IMR-90 (cell line): Measurements from ENCODE around the gene SPATA16. TPM values are rescaled to one million over a fixed set of nuclear protein-coding genes. Genes with fewer than 3 reads are reported as not detected.

Experiments used
- ATAC-seq: fragments of 200-7000 bp; cut with Tn5 transposase; 2 replicates; pipeline ENCODE4 v1.9.1; 2020; ENCODE audit warnings: low read depth, mild to moderate bottlenecking, moderate library complexity
- BruUV-seq: library from RNA; stranded (reverse); fragments of 400-500 nt; replicated peaks from 2 replicates; lab custom pipeline; 2021; lab: Mats Ljungman, UMichigan
- CTCF ChIA-PET: fragments of 300-600 bp; formaldehyde crosslinking; extraction: SDS; loops from one replicate; lab custom pipeline; 2021; ENCODE audit warnings: antibody characterized with exemption; lab: Yijun Ruan, JAX
- POLR2A ChIA-PET: fragments of 300-600 bp; sonication (Branson Sonifier 250); formaldehyde crosslinking; loops from one replicate; lab custom pipeline; 2022; ENCODE audit warnings: antibody characterized with exemption; ENCODE audit not compliant: unreplicated experiment; lab: Charles Lee
- DNase-seq: peaks from one replicate; pipeline ENCODE4 v3.0.0; 2013
- H2AFZ ChIP-seq: replicated peaks from 2 replicates; pipeline ENCODE3; 2013; ENCODE audit warnings: low read length, mild to moderate bottlenecking; ENCODE audit not compliant: poor library complexity
- H2AK5ac ChIP-seq: 2 replicates; pipeline ENCODE4 v1.6.1; 2013; ENCODE audit warnings: low read depth, low read length, inconsistent platforms
- H2AK9ac ChIP-seq: replicated peaks from 2 replicates; pipeline ENCODE3; 2013; ENCODE audit warnings: mild to moderate bottlenecking, low read depth, low read length, moderate library complexity; ENCODE audit not compliant: poor library complexity
- H2BK120ac ChIP-seq: 2 replicates; pipeline ENCODE4 v1.6.1; 2013; ENCODE audit warnings: low read depth, low read length, inconsistent platforms
- H2BK15ac ChIP-seq: 3 replicates; pipeline ENCODE4 v1.6.1; 2013; ENCODE audit warnings: low read depth, low read length, inconsistent platforms
- H2BK20ac ChIP-seq: 2 replicates; pipeline ENCODE4 v1.6.1; 2013; ENCODE audit warnings: low read depth, mild to moderate bottlenecking, inconsistent platforms, low read length, moderate library complexity
- H2BK5ac ChIP-seq: 2 replicates; pipeline ENCODE4 v1.6.1; 2013; ENCODE audit warnings: mild to moderate bottlenecking, low read depth, low read length, inconsistent platforms; ENCODE audit not compliant: poor library complexity, severe bottlenecking
- H3K14ac ChIP-seq: replicated peaks from 2 replicates; pipeline ENCODE4 v1.6.1; 2013; ENCODE audit warnings: low read depth, low read length, inconsistent platforms
- H3K18ac ChIP-seq: 2 replicates; pipeline ENCODE4 v1.6.1; 2013; ENCODE audit warnings: low read depth, low read length, control low read depth
- H3K23ac ChIP-seq: 2 replicates; pipeline ENCODE4 v1.6.1; 2013; ENCODE audit warnings: low read depth, low read length, inconsistent platforms
- H3K27ac ChIP-seq: 2 replicates; pipeline ENCODE4 v1.5.1; 2013; ENCODE audit warnings: mild to moderate bottlenecking, control low read depth, low read length; ENCODE audit not compliant: insufficient read depth
- H3K27me3 ChIP-seq: 2 replicates; pipeline ENCODE4 v1.6.1; 2013; ENCODE audit warnings: low read length; ENCODE audit not compliant: control insufficient read depth, insufficient read depth
- H3K36me3 ChIP-seq: 2 replicates; pipeline ENCODE4 v1.6.1; 2013; ENCODE audit warnings: low read length, mixed read lengths; ENCODE audit not compliant: control insufficient read depth, insufficient read depth
- H3K4ac ChIP-seq: 2 replicates; pipeline ENCODE4 v1.6.1; 2013; ENCODE audit warnings: low read depth, low read length, inconsistent platforms
- H3K4me1 ChIP-seq: 2 replicates; pipeline ENCODE4 v1.6.1; 2013; ENCODE audit warnings: low read length, mixed read lengths; ENCODE audit not compliant: control insufficient read depth, insufficient read depth
- H3K4me2 ChIP-seq: 2 replicates; pipeline ENCODE4 v1.6.1; 2013; ENCODE audit warnings: low read depth, mild to moderate bottlenecking, control low read depth, low read length, moderate library complexity
- H3K4me3 ChIP-seq: 2 replicates; pipeline ENCODE4 v1.5.1; 2013; ENCODE audit warnings: low read depth, mild to moderate bottlenecking, control low read depth, low read length, moderate library complexity; ENCODE audit not compliant: insufficient read depth
- H3K56ac ChIP-seq: 2 replicates; pipeline ENCODE4 v1.6.1; 2013; ENCODE audit warnings: low read length, inconsistent platforms; ENCODE audit not compliant: insufficient read depth; ENCODE audit errors: extremely low read depth
- H3K79me1 ChIP-seq, 2 experiments: 2 replicates each; pipeline ENCODE4 v1.6.1; 2013; ENCODE audit warnings: low read length in 2 of 2, inconsistent platforms in 1 of 2, low read depth in 1 of 2
- H3K9ac ChIP-seq: 2 replicates; pipeline ENCODE4 v1.6.1; 2013; ENCODE audit warnings: low read depth, low read length, control low read depth
- H3K9me1 ChIP-seq: 2 replicates; pipeline ENCODE4 v1.6.1; 2013; ENCODE audit warnings: low read length, inconsistent platforms; ENCODE audit not compliant: insufficient read depth
- H3K9me3 ChIP-seq: 2 replicates; pipeline ENCODE4 v1.6.1; 2013; ENCODE audit warnings: low read length; ENCODE audit not compliant: control insufficient read depth, insufficient read depth
- H4K20me1 ChIP-seq: 2 replicates; pipeline ENCODE4 v1.6.1; 2013; ENCODE audit warnings: low read length, inconsistent platforms; ENCODE audit not compliant: insufficient read depth
- H4K5ac ChIP-seq: 2 replicates; pipeline ENCODE4 v1.6.1; 2013; ENCODE audit warnings: mild to moderate bottlenecking, low read depth, low read length, control low read depth
- H4K8ac ChIP-seq, 2 experiments: 2 replicates each; pipeline ENCODE4 v1.6.1; 2013; ENCODE audit warnings: low read depth in 2 of 2, low read length in 2 of 2, control low read depth in 1 of 2, inconsistent platforms in 1 of 2
- H4K91ac ChIP-seq: 2 replicates; pipeline ENCODE4 v1.6.1; 2013; ENCODE audit warnings: low read depth, low read length, inconsistent platforms; ENCODE audit not compliant: insufficient read depth
- CHD1 ChIP-seq: IDR thresholded peaks from 2 replicates; pipeline ENCODE4 v1.6.1; 2012; ENCODE audit warnings: low read depth, low read length, improper control_type of control experiment
- MAFK ChIP-seq: IDR thresholded peaks from 2 replicates; pipeline ENCODE4 v1.6.1; 2012; ENCODE audit warnings: low read depth, low read length, improper control_type of control experiment
- MXI1 ChIP-seq: IDR thresholded peaks from 2 replicates; pipeline ENCODE4 v1.6.1; 2012; ENCODE audit warnings: low read depth, mild to moderate bottlenecking, low read length, moderate library complexity, borderline replicate concordance
- SMC3 ChIP-seq: fragments of 150-350 bp; IDR thresholded peaks from 2 replicates; pipeline ENCODE4 v1.6.1; 2016; ENCODE audit warnings: low read depth, mild to moderate bottlenecking, antibody characterized with exemption, low read length, moderate library complexity
- WGBS, 2 experiments: methylation state at CpG; one replicate each; pipeline versions ENCODE4 v1.1.5 to v1.1.7; 2013; ENCODE audit warnings: missing lambda C conversion rate in 2 of 2; ENCODE audit not compliant: insufficient read length in 1 of 2; ENCODE audit errors: extremely low coverage in 2 of 2; 5-methylcytosine and 5-hydroxymethylcytosine counted together
- dilution Hi-C: fragments of 300-500 bp; cut with HindIII; formaldehyde crosslinking; loops from one replicate; pipeline ENCODE4 v1.14.3; 2018; ENCODE audit warnings: low sequenced_read_pairs; ENCODE audit not compliant: unreplicated experiment
- in situ Hi-C: fragments of 300-500 bp; cut with MboI; formaldehyde crosslinking; loops from 3 replicates; pipeline ENCODE4 v1.14.3; 2019; ENCODE audit warnings: low sequenced_read_pairs, inconsistent platforms, mixed read lengths
- intact Hi-C: fragments of 100-400 bp; cut with micrococcal nuclease; formaldehyde crosslinking; loops from 2 replicates; pipeline ENCODE4 v1.10.0; 2022
- polyA plus RNA-seq, 3 experiments: library from polyadenylated mRNA; depleted of rRNA; stranded (reverse); fragments of >200 nt; gene quantifications; 2 replicates each; pipeline ENCODE4 v1.2.3, GENCODE V29; 2012; ENCODE audit warnings: low replicate concordance in 1 of 3
- total RNA-seq: library from RNA; depleted of rRNA; stranded (reverse); fragments of >200 nt; gene quantifications from 2 replicates; pipeline ENCODE4 v1.2.3, GENCODE V29; 2012
- TF ChIP-seq, protein P1 (sequence below): conservative IDR thresholded peaks from 2 replicates; pipeline ENCODE4 v1.5.1; 2012; ENCODE audit warnings: mild to moderate bottlenecking, low read depth, low read length, improper control_type of control experiment

SPATA16 gene
- total and polyA plus RNA-seq, 2 of the 4 experiments (the other 2 are of a cell fraction), result not detected

DNA sequence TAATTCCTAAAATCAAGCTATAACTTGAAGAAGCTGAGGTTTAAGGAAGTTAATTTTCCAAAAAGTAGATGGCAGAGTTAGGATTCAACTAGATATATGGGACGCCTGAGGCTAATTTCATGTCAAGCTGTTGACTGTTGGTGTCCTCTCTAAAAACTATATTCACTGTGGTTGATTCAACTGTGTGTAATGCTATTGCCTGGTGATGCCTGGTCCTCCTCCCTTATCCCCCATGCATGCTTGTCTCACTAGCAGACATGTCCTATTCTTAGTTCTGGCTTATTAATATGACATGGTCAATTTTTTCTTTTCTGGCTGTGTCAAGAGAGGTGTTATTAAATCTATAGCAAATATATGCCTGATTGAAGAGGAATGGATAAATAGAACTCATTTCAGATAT lies 156.1 kb downstream of the SPATA16 start:
- no peak overlapping the region for H2BK15ac ChIP-seq
- H3K36me3 ChIP-seq, result no peaks in the 10 kb centered on the region
- no peak overlapping the region for H2AK9ac ChIP-seq
- no peak overlapping the region for H3K18ac ChIP-seq
- no peak overlapping the region for H2BK5ac ChIP-seq
- H2BK120ac ChIP-seq, result no peak overlapping the region
- no peak for TF ChIP-seq MAFK
- no peak for TF ChIP-seq SMC3
- TF ChIP-seq MXI1, result no peak
- no peak for TF ChIP-seq CHD1
- TF ChIP-seq, protein P1, sequence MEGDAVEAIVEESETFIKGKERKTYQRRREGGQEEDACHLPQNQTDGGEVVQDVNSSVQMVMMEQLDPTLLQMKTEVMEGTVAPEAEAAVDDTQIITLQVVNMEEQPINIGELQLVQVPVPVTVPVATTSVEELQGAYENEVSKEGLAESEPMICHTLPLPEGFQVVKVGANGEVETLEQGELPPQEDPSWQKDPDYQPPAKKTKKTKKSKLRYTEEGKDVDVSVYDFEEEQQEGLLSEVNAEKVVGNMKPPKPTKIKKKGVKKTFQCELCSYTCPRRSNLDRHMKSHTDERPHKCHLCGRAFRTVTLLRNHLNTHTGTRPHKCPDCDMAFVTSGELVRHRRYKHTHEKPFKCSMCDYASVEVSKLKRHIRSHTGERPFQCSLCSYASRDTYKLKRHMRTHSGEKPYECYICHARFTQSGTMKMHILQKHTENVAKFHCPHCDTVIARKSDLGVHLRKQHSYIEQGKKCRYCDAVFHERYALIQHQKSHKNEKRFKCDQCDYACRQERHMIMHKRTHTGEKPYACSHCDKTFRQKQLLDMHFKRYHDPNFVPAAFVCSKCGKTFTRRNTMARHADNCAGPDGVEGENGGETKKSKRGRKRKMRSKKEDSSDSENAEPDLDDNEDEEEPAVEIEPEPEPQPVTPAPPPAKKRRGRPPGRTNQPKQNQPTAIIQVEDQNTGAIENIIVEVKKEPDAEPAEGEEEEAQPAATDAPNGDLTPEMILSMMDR, result no peak
- no peak overlapping the region for H3K27ac ChIP-seq
- in situ Hi-C loops, result no loop called here
- H3K79me1 ChIP-seq, result no peaks in the 10 kb centered on the region
- dilution Hi-C loops, result no loop called here
- H3K4ac ChIP-seq, result no peak overlapping the region
- no peaks in the 10 kb centered on the region for H3K4me1 ChIP-seq
- POLR2A ChIA-PET, result interaction anchor here (0.7 kb wide), 1 partner anchor 45 kb away, joined by 7 read pairs; no protein-coding TSS in a partner anchor
- no peak overlapping the region for H4K91ac ChIP-seq
- H3K27me3 ChIP-seq, result no peaks in the 10 kb centered on the region
- ATAC-seq (no peak), DNase-seq (no peak)
- no peak overlapping the region for H3K56ac ChIP-seq
- no peak overlapping the region for H4K5ac ChIP-seq
- H3K9me1 ChIP-seq, result no peaks in the 10 kb centered on the region
- no peak overlapping the region for H2AK5ac ChIP-seq
- H3K9ac ChIP-seq, result no peak overlapping the region
- H2BK20ac ChIP-seq, result no peak overlapping the region
- no peak overlapping the region for H3K14ac ChIP-seq
- intact Hi-C loops, result no loop called here
- BruUV-seq, result no TSS peak
- no peaks in the 10 kb centered on the region for H4K20me1 ChIP-seq
- H3K9me3 ChIP-seq, result no peaks in the 10 kb centered on the region
- no CpG with 5 or more reads among the region's 1 CpG for WGBS, 2 experiments
- H2AFZ ChIP-seq, result no peak overlapping the region
- CTCF ChIA-PET, result interaction anchor here (0.5 kb wide), 1 partner anchor 233 kb away, joined by 3 read pairs; no protein-coding TSS in a partner anchor
- H4K8ac ChIP-seq, result no peak overlapping the region
- H3K4me2 ChIP-seq, result no peak overlapping the region
- no peak overlapping the region for H3K4me3 ChIP-seq
- no peak overlapping the region for H3K23ac ChIP-seq
